HG02759 (cell line): ENCODE results near the gene MOB3B.
"Not testable (repeated sequence)": the region's sequence is repeated elsewhere in the genome, so short reads cannot be mapped to it uniquely, and the experiment has no call there.

ENCODE experiments used
- ATAC-seq: cut with Tn5 transposase; IDR thresholded peaks from one replicate; pipeline ENCODE4 v1.9.1; 2021; ENCODE audit warnings: mild to moderate bottlenecking, moderate library complexity; ENCODE audit not compliant: unreplicated experiment

The MOB3B gene

DNA sequence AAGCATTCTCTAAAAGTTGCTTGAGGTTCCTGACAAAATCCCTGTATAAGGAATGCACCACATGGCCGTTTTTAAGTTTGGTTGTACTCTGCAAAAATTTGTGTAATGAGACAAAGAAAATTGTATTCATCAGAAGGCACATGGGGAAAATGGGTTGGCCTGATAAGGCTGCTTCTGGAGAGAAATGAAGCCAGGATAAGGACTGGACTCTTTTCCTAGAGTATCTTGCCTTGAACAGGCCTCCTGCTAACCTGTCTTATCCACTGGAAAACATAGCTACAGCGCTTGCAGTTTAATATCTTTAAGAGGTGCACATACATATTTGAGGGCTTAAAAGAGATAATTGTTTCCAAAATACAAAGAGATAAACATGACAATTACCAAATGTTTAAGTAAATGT, 46.9 kb downstream of the MOB3B start:
- no peak for ATAC-seq

DNA sequence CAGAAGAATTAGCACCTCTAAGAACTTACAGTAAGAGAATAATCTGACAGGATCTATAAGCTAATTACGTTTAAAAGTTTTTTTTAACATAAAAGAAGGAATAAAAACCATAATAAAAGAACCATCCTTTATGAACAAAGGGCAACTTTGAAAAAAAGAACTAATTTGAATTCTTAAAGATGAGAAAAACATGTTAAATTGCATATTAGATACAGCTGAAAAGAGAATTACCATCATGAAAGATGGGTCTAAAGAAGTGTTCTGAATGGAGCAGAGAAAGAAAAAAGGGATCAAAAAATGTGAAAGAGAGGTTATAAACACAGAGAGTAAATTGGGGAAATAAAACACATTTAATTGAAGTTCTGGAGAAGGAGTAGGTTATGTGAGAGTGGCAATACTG, 51.3 kb downstream of the MOB3B start:
- ATAC-seq: no peak

DNA sequence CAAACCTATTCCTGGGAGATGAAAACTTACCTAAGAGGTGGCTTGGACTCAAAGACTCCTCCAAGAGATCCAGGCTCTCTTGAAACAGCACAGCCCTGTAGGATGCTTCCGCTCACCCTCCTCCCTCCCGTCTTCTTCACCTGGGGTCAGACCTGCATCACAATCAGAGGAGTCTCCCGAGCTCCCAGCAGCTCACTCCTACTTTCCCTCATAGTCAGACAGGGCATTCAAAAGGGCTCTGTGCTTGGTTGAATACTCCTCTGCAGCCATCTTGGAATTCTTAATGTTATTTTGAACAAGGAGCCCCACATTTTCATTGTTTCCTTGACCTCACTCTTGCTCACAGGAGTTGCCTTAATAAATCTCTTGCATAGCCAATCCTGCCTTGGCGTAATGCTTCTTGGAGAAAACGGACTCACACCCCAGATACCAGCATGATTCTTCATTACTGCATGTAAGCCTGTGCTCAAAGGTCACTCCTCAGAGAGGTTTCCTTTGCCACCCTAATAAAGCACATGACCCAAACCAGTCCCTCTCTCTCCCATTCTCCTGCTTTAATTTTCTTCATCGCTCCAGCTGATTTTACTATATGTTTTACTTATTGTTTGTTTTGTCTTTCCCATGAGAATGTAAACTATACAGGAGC, 52.6 kb downstream of the MOB3B start:
- ATAC-seq: no peak

DNA sequence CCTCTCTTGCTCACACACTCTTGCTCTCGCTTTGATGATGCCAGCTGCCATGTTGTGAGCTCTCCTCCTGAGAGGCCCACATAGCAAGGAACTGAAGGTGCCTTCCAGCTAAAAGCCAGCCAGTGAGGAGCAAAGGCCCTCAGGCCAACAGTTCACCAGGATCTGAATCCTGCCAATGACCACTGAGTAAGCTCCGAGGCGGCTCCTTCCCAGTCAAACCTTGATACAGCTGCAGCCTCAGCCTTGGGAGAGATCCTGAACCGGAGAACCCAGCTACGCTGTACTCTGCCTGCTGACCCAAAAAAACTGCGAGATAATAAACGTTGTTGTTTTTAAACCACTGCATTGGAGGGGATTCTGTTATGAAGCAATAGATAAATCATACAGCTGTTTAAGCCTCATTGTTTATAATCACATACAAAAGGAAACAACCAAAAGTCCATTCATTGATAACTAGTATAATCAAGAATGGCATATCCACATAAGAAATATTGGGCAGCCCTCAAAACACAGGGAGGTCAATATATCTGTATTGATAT, 54.5 kb downstream of the MOB3B start:
- no peak for ATAC-seq

DNA sequence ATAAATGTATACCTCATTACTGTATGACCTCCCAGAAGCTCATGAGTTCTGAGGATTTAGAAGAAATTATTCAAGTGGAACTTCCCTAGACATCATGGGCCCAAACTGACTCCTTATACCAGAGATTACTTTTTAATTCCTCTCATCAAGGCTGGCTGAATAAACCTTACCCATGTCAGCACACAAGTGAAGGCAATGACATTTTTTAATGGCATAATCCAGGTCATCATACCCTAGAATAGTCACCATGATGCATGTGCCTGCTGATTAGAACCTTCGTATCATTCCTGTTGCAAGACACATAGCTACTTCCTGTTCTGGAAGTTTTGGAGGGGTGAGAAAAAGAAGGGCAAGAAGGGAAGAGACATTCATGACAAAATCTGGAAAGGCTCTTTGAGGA, 55.3 kb downstream of the MOB3B start:
- ATAC-seq: no peak

DNA sequence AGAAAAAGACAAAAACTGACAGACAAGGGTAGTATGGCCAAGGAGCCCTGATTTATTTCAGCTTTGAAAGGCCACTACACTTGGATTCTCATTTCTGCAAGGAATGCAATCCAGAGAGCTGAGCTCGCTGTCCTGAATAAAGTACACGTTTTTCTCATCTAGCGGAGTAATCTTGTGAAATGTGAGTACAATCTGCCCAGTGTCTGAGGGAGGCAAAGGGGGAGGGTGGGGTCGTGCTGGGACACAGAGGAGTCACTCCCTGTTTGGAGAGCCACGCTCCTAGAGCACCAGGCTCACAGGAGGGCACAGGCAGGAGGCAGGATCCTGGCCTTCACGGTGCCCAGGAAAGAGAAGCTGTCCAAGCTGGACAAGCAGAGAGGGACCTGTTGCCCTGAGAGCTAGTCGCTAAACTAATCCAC, 56.5 kb downstream of the MOB3B start:
- no peak for ATAC-seq

DNA sequence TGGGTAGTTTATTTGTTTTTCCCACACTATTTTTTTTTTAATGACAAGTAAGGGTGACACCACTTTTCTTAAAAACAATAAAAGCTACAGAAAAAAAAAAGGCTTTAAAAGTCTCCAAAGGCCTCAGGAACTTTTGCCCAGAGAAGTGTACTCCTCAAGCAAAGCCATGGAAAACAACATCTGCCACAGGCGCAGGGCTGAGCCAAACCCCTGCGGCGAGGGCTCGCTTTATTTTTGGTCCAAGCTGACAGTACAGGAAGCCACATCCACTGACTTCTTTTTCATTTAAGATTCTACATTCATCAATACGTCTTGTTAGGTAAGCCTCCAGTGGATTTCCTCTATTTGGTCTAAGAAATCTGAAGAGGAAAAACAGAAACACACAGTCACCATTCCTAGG, 57.4 kb downstream of the MOB3B start:
- no peak for ATAC-seq

DNA sequence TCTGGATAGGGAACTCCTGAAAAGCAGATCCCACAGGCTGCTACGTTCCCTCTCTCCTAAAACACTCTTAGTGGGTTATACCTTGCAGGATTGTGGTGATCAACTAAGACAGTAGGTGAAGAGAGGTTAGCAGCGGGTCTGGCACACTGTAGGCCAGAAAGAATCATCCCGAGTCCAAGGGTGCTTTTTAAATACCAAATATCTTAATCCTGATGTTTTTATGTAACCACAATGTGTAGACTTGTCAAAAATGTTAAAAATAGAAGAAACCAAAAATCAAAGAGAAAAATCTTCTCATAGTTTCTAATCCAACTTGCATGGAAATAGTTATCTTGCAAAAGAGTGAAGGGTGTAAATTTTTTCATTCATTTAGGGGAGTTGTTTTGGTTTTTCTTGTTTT, 57.8 kb downstream of the MOB3B start:
- no peak for ATAC-seq

DNA sequence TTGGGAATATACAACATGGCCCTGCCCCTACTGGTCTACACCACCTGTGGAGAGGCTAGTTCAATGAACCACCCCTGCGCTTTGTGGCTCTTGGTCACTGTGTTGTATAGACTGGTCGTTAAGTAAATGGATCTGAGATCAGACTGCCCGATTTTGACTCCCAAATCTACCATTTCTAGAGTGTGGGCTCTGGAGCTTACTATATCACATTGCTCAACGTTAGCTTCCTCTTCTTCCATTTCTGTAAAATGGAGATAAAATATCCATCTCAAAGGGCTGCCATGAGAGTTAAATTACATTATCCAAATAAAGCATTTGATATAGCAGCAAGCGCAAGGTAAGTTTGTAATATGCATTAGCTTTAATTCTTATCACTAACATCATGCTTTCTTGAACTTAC, 58.2 kb downstream of the MOB3B start:
- no peak for ATAC-seq

DNA sequence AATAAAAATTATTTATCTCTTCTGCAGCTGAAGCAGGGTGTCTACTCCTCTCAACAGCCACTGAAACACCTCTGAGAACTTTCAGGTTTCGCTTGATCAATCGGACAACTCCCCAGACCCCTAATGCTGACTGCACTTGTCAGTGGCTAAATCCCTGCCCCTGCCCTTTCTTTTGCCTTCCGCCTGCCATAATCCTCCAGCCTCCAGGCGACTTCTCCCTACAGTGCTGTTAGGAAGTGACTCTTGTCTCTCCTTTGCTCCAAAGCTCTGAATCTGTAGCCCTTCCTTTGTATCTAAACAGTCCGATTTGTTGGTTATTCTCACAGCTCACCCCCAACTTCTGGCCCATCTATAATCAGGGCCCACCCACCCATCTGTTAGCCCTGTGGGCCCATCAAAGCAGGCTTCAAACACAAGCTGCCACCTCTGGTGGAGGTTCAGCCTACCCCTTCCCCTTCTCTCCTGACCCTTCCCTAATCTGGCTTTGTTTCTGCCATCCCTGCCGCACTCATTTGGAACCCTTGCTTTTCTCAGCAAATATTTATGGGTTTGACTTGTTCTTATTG, 59.2 kb downstream of the MOB3B start:
- ATAC-seq: no peak

DNA sequence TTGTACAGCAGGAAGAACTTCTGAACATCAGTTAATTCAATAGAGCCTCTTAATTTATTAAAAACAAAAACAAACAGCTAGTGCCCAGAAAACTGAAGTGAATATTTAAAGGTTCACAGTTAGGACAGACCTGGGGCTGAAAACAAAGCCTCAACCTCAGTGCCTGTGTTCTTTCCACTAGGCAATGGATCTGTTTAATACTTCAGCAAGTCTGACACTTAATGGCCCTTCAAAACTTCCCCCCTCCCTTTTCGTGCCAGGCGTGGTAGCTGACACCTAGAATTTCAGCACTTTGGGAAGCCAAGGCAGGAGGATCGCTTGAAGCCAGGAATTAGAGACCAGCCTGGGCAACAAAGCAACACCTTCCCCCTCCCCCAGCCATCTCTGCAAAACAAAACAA, 60.1 kb downstream of the MOB3B start:
- ATAC-seq: no peak

DNA sequence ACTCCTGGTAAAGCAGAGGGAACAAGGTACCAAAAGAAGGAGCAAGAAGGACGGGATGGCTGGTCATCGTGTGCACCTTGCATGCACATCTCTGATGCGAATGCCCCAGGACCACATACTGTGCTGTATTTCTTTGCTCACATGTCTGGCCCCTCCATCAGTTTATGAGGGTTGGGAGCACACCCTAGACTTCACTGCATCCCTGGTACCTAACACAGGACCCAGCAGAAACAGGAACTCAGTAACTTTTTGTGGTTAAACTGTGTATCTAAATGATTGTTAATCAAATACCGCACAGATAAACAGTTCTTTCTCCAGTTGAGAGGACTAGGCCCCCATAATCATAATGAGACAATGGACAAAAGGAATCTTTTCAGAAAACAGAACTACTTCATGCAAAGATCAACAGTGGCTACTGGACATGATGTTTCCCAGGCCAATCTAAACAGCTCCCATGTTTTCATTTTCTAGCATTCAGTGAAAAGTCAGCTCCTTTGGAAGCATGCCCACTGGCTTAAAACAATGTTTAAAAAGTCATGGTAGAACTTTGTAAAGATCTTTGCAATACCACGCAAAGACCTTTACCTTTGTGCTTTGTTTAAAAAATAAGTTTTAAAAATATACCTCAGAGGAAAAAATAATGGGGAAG, 61.0 kb downstream of the MOB3B start:
- ATAC-seq: no peak

DNA sequence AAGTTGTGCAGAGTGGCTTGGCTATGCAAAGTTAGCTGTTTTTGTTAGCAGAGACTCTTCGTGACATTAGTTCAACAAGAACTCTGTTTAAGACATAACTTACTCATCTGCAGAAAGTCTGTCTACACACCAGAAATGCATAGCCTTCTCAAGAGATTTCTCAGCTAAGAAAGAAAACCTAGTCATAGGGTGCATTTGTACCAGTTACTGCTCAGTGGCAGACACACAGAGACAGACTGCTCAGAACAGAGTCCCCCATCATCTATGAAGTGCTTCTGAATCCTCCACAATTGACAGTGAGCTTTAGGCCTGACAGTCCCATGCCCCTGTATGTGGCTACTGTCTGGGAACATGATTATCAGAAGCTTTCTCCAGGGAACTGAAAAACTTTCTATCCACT, 61.6 kb downstream of the MOB3B start:
- peak; percentile 51 for ATAC-seq

DNA sequence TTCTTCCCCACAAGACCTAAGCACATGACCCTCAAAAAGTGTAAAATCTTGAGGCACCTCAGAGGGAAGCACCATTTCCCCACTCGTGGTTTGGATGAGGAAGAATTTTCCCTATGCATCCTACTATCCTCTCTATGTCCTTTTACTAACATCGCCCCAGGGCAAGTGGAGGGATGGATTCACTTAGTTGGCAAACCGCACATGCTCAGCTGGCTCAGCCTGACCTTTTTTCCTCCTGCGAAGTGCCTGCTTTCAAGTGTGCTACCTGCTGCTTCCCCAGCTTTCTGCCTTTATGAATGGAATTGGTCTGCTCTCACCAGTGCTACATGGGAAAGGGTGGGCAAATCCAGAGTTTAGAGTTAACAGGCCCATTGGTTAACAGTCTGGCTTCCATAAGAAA, 62.1 kb downstream of the MOB3B start:
- ATAC-seq: no peak

DNA sequence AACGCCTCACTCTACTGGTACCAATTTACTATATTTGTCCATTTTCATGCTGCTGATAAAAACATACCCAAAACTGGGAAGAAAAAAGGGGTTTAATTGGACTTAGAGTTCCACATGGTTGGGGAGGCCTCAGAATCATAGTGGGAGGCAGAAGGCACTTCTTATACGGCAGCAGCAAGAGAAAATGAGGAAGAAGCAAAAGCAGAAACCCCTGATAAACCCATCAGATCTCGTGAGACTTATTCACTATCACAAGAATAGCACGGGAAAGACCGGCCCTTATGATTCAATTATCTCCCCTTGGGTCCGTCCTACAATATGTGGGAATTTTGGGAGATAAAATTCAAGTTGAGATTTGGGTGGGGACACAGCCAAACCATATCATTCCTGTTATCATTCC, 63.1 kb downstream of the MOB3B start:
- not testable (repeated sequence) for ATAC-seq

DNA sequence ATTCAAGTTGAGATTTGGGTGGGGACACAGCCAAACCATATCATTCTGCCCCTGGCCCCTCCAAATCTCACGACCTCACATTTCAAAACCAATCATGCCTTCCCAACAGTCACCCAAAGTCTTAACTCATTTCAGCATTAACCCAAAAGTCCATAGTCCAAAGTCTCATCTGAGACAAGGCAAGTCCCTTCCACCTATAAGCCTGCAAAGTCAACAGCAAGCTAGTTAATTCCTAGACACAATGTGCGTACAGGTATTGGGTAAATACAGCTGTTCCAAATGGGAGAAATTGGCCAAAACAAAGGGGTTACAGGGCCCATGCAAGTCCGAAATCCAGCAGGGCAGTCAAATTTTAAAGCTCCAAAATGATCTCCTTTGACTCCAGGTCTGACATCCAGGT, 64.7 kb downstream of the MOB3B start:
- not testable (repeated sequence) for ATAC-seq

DNA sequence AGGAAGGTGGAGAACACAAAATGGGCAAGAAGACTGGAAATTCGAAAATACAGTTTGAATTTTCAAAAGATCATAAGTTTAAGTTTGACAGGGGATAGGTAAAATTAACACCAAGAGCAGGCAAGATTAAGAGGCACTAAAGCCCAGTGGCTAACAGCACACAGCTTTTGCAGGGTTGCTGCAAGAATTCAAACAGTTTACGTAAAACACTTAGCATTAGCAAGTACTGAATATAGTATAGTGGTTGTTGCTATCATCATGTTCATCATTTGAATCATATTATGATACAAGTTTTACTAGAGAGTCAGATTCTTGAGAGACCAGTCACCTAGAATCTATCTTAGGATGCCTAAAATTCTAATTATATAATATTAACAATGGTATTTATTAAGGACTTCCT, 66.8 kb downstream of the MOB3B start:
- no peak for ATAC-seq

DNA sequence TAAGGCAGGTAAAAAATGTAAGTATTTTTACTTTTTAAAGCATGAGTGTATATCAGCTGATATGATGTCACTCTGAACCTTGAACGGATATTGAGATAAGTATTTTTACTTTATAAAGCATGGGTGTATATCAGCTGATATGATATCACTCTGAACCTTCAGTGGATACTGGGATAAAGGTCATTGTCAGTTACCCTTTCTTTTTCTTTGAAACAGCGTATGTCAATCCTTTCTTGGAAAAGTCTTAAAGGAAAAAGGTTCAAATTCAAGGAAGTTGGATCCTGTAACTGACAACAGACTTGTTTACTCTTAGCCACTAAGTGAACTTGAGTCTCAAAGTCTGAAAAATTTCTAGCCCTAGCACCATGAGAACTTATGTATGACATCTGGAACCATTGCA, 67.2 kb downstream of the MOB3B start:
- ATAC-seq: no peak

DNA sequence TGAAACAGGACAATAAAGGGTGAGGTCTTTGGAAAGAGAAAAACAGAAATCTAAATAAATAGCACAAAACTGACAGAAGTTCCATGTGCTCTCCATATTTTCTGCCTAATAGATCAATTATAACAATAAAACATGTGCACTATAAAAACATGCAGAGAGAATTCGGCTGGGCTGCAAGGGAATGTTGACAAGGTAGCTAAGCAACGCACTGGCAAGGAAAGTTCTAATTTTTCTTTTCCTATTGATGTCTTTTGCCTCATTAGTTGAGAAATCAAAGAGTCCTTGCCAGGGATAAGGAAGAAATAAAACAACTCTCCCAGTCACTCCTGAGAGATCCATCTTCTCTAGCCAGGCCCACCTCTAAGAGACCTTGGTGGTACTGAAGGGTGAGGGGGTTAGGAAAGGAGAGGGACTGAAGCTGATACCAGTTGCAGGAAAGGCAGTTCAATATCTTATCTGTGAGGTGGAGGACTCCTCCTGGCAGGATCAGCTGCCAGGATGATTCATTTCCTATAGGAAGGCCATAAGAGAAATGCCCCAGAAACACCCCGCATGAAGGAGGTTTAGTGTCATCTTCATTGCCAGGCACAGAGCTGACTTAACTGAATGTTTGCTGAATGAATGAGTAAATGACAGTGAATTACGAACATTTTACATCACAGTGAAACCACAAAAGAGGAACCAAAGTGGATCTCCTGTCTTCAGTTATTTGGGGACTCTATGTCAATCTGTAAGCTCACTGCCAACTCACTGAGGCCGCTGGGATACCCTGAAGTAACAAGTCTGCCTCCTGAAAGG, 69.2 kb downstream of the MOB3B start:
- ATAC-seq: peak; percentile 95

DNA sequence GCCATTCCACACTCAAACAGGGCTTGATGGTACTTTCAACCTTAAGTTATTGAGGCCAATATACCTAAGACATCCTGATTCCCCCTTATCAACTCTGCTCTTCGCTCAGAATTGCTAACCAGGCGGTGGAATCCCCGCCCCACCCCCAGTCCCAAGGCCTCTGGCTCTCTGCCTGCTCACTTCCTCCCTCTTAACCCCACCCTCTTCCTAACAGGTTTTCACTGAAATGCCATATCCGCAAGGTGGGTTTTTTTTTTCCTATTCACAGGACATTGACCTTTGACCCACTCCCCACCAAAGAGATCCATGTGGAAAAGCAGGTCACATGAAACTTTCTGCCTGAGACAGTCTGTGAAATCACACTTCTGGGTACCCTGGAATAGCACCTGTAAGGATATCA, 72.2 kb downstream of the MOB3B start:
- ATAC-seq: no peak

DNA sequence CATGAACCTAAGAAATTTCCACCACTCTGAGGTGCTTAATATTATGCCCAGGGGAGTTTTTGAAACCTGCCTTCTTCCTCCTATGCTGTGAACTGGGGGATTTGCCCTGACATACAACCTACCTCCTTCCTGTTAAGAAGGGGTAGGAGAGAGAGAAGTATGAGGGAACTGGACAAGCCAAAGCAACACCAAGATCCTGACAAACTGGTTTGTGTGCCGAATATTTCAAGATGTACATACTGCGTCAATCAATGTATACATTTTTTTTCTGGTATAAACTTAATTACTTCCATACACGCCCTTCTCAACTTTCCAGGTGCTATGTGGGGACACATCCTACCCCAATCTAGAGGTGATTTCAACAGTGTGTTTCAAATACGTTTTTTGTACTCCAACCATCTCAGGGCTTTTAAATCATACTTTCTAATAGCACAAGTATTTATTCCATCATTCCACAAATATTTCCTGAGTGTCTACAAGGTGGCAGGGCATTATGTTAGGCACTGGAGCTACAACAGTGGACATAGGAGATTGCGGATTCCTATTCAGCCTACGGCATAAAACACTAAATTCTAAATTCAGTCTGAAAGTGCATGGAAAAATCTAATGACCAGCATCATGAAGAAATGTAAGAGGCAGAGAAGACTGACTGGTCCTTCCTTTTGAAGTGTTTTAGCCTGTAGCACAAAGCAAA, 75.6 kb downstream of the MOB3B start:
- no peak for ATAC-seq
